PC-9 (cell line): ENCODE data around the gene CNTNAP2.

Experiments used
- EZH2 ChIP-seq: fragments of 200-600 bp; sonication (generic); IDR thresholded peaks from 2 replicates; pipeline ENCODE4 v1.8.0; 2017; ENCODE audit warnings: antibody characterized with exemption, low read depth
- TF ChIP-seq, protein P1 (sequence below): fragments of 200-600 bp; sonication (generic); conservative IDR thresholded peaks from 2 replicates; pipeline ENCODE4 v1.6.1; 2017; ENCODE audit warnings: mixed run types, antibody characterized with exemption, mild to moderate bottlenecking, moderate library complexity

DNA sequence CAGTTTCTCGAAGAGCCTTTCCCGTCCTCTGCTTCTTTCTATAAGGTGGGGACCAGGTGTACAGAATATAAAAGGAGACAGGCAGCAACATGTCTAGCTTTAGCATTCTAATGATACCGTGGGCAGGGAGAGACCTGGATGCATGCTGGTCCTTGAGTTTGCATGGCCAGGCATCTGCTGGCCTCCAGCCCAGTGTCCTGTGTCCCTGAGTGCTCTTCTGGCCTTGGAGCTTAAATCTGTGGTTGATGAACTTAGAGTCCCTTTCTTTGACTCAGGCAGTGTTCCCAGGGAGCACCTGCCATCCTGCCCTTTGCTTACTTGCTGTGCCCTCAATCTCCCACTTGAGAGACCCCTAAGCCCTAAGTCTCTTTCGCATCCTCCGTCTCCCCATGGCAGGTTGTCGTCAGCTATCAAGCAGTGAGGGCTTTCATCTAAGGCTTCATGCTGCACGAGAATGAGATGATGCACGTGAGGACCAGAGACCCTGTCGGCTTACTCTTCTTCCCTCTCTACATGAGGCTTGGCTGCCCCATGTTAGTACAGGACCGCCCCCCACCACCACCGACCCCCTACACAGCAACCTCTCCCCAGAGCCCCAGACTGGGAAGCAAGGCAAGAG, 2160.6 kb downstream of the CNTNAP2 start:
- TF ChIP-seq, protein P1, sequence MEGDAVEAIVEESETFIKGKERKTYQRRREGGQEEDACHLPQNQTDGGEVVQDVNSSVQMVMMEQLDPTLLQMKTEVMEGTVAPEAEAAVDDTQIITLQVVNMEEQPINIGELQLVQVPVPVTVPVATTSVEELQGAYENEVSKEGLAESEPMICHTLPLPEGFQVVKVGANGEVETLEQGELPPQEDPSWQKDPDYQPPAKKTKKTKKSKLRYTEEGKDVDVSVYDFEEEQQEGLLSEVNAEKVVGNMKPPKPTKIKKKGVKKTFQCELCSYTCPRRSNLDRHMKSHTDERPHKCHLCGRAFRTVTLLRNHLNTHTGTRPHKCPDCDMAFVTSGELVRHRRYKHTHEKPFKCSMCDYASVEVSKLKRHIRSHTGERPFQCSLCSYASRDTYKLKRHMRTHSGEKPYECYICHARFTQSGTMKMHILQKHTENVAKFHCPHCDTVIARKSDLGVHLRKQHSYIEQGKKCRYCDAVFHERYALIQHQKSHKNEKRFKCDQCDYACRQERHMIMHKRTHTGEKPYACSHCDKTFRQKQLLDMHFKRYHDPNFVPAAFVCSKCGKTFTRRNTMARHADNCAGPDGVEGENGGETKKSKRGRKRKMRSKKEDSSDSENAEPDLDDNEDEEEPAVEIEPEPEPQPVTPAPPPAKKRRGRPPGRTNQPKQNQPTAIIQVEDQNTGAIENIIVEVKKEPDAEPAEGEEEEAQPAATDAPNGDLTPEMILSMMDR, result no peak
- no peak for TF ChIP-seq EZH2
